ENCODE data around the gene ARID3C.

DNA sequence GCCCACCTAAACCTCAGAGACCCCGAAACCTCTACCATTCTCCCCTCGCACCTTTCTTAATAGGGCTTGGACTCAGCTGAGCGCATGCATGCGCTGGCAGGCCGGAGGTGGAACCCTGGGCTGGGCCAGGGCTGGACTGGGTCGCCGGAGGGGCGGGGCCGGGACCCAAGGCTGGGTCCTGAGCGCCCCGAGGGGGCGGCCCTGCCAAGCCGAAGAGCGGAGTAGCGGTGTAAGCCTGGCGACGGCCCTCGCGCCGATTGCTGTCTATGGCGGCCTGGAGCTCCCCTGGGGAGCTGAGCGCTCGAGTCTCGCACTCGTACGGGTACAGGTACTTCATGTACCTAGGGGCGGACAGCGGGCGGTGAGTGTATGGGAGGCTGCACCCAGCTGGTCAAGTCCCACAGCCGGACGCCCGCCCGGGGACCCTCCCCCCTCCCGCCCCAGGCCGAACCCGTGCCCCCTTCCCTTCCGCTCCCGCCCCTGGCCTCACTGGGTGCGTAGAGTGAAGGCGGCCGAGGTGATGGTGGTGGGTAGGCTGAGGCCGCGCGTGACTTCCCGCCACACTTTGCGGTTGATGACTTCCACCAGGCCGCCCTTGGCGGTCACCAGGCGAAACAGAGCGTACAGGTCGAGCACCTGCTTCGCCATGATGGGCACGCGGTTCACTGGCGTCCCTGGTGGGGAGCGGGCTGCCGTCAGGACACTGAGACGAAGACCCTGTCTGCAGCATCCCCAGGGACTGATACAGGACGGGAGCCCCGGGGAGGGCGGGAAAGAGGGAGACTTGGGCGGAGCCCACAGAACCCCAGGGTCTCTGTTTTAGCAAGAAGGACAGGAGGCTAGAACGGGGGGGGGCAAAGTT is 5.3 kb downstream of the ARID3C start:
- TF ChIP-seq TAF1 (IDR thresholded peaks at IDR 0.05; ENCODE audit: borderline replicate concordance, low read depth, low read length) (no peak), CHD2 (IDR thresholded peaks at IDR 0.05; ENCODE audit: low read length, partially characterized antibody) (no peak), POLR2AphosphoS5 (IDR thresholded peaks at IDR 0.05; ENCODE audit: low read depth, low read length) (no peak)
- TF ChIP-seq, protein P1, sequence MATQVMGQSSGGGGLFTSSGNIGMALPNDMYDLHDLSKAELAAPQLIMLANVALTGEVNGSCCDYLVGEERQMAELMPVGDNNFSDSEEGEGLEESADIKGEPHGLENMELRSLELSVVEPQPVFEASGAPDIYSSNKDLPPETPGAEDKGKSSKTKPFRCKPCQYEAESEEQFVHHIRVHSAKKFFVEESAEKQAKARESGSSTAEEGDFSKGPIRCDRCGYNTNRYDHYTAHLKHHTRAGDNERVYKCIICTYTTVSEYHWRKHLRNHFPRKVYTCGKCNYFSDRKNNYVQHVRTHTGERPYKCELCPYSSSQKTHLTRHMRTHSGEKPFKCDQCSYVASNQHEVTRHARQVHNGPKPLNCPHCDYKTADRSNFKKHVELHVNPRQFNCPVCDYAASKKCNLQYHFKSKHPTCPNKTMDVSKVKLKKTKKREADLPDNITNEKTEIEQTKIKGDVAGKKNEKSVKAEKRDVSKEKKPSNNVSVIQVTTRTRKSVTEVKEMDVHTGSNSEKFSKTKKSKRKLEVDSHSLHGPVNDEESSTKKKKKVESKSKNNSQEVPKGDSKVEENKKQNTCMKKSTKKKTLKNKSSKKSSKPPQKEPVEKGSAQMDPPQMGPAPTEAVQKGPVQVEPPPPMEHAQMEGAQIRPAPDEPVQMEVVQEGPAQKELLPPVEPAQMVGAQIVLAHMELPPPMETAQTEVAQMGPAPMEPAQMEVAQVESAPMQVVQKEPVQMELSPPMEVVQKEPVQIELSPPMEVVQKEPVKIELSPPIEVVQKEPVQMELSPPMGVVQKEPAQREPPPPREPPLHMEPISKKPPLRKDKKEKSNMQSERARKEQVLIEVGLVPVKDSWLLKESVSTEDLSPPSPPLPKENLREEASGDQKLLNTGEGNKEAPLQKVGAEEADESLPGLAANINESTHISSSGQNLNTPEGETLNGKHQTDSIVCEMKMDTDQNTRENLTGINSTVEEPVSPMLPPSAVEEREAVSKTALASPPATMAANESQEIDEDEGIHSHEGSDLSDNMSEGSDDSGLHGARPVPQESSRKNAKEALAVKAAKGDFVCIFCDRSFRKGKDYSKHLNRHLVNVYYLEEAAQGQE (IDR thresholded peaks at IDR 0.05; ENCODE audit: low read depth, low read length) = no peak
